Neural progenitor cell (in vitro differentiated cells): ENCODE results near the gene ANAPC5. TPM values are rescaled to one million over a fixed set of nuclear protein-coding genes. Genes with fewer than 3 reads are reported as not detected.

Experiments
- DNase-seq: peaks from one replicate; pipeline ENCODE4 v3.0.0-alpha.2; 2016; ENCODE audit warnings: low spot score
- H2AFZ ChIP-seq: fragments of 200-600 bp; sonication (generic); replicated peaks from 2 replicates; pipeline ENCODE4 v1.6.1; 2016; ENCODE audit warnings: antibody characterized with exemption
- H3F3A ChIP-seq: fragments of 200-600 bp; sonication (generic); 2 replicates; pipeline ENCODE4 v1.6.1; 2016; ENCODE audit warnings: antibody characterized with exemption, low read depth
- H3K27ac ChIP-seq: fragments of 200-600 bp; sonication (generic); 2 replicates; pipeline ENCODE4 v1.5.1; 2016; ENCODE audit warnings: mild to moderate bottlenecking
- H3K27me3 ChIP-seq: fragments of 200-600 bp; sonication (generic); 2 replicates; pipeline ENCODE4 v1.6.1; 2016; ENCODE audit warnings: mild to moderate bottlenecking, moderate library complexity
- H3K36me3 ChIP-seq: fragments of 200-600 bp; sonication (generic); 2 replicates; pipeline ENCODE4 v1.5.1; 2016
- H3K4me1 ChIP-seq: fragments of 200-600 bp; sonication (generic); 2 replicates; pipeline ENCODE4 v1.6.1; 2016; ENCODE audit warnings: mixed run types
- H3K4me2 ChIP-seq: fragments of 200-600 bp; sonication (generic); 2 replicates; pipeline ENCODE4 v1.6.1; 2016
- H3K4me3 ChIP-seq: fragments of 200-600 bp; sonication (generic); 2 replicates; pipeline ENCODE4 v1.5.1; 2016
- H3K79me2 ChIP-seq: fragments of 200-600 bp; sonication (generic); 2 replicates; pipeline ENCODE4 v1.6.1; 2016; ENCODE audit warnings: low read depth
- H3K9ac ChIP-seq: fragments of 200-600 bp; sonication (generic); 2 replicates; pipeline ENCODE4 v1.6.1; 2016
- H3K9me3 ChIP-seq: fragments of 200-600 bp; sonication (generic); 2 replicates; pipeline ENCODE4 v1.5.1; 2016; ENCODE audit warnings: low read depth
- H4K20me1 ChIP-seq: fragments of 200-600 bp; sonication (generic); 2 replicates; pipeline ENCODE4 v1.6.1; 2016; ENCODE audit warnings: low read depth
- H3K27ac Mint-ChIP-seq: 3 replicates; pipeline ENCODE4 v1.8.0; 2021; ENCODE audit warnings: mixed read lengths
- H3K27me3 Mint-ChIP-seq: 2 replicates; pipeline ENCODE4 v1.8.0; 2022; ENCODE audit warnings: low read depth, mild to moderate bottlenecking, inconsistent platforms, moderate library complexity, mixed read lengths; ENCODE audit not compliant: insufficient read depth
- H3K36me3 Mint-ChIP-seq: 3 replicates; pipeline ENCODE4 v1.8.0; 2021; ENCODE audit warnings: mixed read lengths
- H3K4me1 Mint-ChIP-seq: 3 replicates; pipeline ENCODE4 v1.8.0; 2021; ENCODE audit warnings: mixed read lengths
- H3K4me3 Mint-ChIP-seq: 3 replicates; pipeline ENCODE4 v1.8.0; 2021; ENCODE audit warnings: mild to moderate bottlenecking, moderate library complexity, mixed read lengths
- H3K9me3 Mint-ChIP-seq: 3 replicates; pipeline ENCODE4 v1.8.0; 2020; ENCODE audit warnings: mixed read lengths
- EZH2 ChIP-seq: fragments of 200-600 bp; sonication (generic); IDR thresholded peaks from 2 replicates; pipeline ENCODE4 v1.6.1; 2017; ENCODE audit warnings: antibody characterized with exemption, mild to moderate bottlenecking, moderate library complexity
- EZH2phosphoT487 ChIP-seq: fragments of 200-600 bp; sonication (generic); IDR thresholded peaks from 2 replicates; pipeline ENCODE4 v1.6.1; 2017; ENCODE audit warnings: antibody characterized with exemption
- total RNA-seq: library from RNA; depleted of rRNA; stranded (reverse); fragments of >200 nt; gene quantifications from 2 replicates; pipeline ENCODE4 v1.2.3, GENCODE V29; 2015; ENCODE audit warnings: low replicate concordance
- TF ChIP-seq, protein P1 (sequence below): fragments of 200-600 bp; sonication (generic); IDR thresholded peaks from 2 replicates; pipeline ENCODE4 v1.5.1; 2017; ENCODE audit warnings: antibody characterized with exemption, mild to moderate bottlenecking

ANAPC5 gene
- total RNA-seq, 1 donor from 2014 or later: 190 TPM

DNA sequence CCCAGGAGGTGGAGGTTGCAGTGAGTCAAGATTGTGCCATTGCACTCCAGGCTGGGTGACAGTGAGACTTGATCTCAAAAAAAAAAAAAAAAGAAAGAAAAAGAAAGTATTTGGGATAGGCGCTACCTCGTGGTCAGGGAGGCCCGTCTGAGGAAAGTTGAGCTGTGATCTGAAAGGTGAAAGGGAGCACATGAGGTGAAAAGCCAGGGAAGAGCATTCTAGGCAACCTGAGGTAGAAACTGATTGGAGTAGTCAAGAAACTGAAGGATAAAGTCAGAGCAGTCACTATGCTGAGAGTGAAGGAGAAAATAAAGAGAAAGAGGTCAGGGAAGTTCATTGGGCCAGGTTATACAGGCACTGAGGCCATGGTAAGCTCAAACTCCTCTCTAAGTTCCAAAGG is 7.7 kb downstream of the ANAPC5 start:
- DNase-seq: no peak
- Histone ChIP-seq H3K9me3 (no peaks in the 10 kb centered on the region), H3K4me2 (no peak overlapping the region), H3K27ac (no peak overlapping the region), H3K36me3 (peaks cover 13% of the 10 kb centered on the region), H3K4me1 (no peaks in the 10 kb centered on the region), H4K20me1 (no peaks in the 10 kb centered on the region), H3K79me2 (peaks cover 17% of the 10 kb centered on the region), H3K9ac (no peak overlapping the region), H3K4me3 (no peak overlapping the region), H2AFZ (no peak overlapping the region), H3F3A (no peaks in the 10 kb centered on the region), H3K27me3 (no peaks in the 10 kb centered on the region)
- H3K4me1 Mint-ChIP-seq: no peaks in the 10 kb centered on the region
- no peak overlapping the region for H3K4me3 Mint-ChIP-seq
- H3K36me3 Mint-ChIP-seq: peaks cover 18% of the 10 kb centered on the region
- no peak overlapping the region for H3K27ac Mint-ChIP-seq
- H3K9me3 Mint-ChIP-seq: no peaks in the 10 kb centered on the region
- H3K27me3 Mint-ChIP-seq: no peaks in the 10 kb centered on the region
- TF ChIP-seq EZH2: no peak
- TF ChIP-seq, protein P1, sequence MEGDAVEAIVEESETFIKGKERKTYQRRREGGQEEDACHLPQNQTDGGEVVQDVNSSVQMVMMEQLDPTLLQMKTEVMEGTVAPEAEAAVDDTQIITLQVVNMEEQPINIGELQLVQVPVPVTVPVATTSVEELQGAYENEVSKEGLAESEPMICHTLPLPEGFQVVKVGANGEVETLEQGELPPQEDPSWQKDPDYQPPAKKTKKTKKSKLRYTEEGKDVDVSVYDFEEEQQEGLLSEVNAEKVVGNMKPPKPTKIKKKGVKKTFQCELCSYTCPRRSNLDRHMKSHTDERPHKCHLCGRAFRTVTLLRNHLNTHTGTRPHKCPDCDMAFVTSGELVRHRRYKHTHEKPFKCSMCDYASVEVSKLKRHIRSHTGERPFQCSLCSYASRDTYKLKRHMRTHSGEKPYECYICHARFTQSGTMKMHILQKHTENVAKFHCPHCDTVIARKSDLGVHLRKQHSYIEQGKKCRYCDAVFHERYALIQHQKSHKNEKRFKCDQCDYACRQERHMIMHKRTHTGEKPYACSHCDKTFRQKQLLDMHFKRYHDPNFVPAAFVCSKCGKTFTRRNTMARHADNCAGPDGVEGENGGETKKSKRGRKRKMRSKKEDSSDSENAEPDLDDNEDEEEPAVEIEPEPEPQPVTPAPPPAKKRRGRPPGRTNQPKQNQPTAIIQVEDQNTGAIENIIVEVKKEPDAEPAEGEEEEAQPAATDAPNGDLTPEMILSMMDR: no peak
- TF ChIP-seq EZH2phosphoT487: no peak

DNA sequence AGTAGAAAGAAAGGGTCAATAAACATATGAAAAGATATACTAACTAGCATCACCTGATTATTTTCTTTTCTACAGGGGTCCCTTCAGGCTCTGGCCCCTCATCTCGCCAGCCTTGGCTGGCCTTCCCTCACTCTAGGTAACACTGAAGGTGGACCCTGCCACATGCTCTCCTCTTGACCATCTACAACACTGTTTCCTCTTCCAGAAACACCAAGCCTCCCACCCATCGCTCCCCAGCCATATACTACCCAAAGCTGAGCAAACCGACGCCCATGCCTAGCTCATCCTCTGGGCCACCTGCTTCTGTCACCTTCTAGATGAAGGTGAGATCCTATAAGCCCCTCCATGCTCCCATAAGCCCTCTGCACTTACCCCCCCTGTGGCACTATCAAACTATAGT is 14.8 kb downstream of the ANAPC5 start:
- no peaks in the 10 kb centered on the region for H3K9me3 ChIP-seq
- no peak overlapping the region for H3K27ac ChIP-seq
- Mint-ChIP-seq H3K36me3 (peaks cover 10% of the 10 kb centered on the region), H3K9me3 (no peaks in the 10 kb centered on the region), H3K27ac (no peak overlapping the region), H3K4me3 (no peak overlapping the region), H3K4me1 (no peaks in the 10 kb centered on the region), H3K27me3 (no peaks in the 10 kb centered on the region)
- H3K79me2 ChIP-seq: no peaks in the 10 kb centered on the region
- no peak overlapping the region for H3K4me2 ChIP-seq
- no peak overlapping the region for H3K9ac ChIP-seq
- DNase-seq: no peak
- no peak overlapping the region for H3K4me3 ChIP-seq
- H3F3A ChIP-seq: peaks cover 9% of the 10 kb centered on the region
- no peak overlapping the region for H2AFZ ChIP-seq
- H3K4me1 ChIP-seq: no peaks in the 10 kb centered on the region
- no peaks in the 10 kb centered on the region for H4K20me1 ChIP-seq
- H3K36me3 ChIP-seq: peaks cover 19% of the 10 kb centered on the region
- no peaks in the 10 kb centered on the region for H3K27me3 ChIP-seq
- TF ChIP-seq, protein P1: no peak

- H4K20me1 ChIP-seq: no peaks in the 10 kb centered on the region
- DNase-seq: peak; percentile 72
- no peak overlapping the region for H3K4me3 ChIP-seq
- H3K36me3 Mint-ChIP-seq: peaks cover 11% of the 10 kb centered on the region
- peaks cover 15% of the 10 kb centered on the region for H3K36me3 ChIP-seq
- H3K9me3 Mint-ChIP-seq: no peaks in the 10 kb centered on the region
- no peaks in the 10 kb centered on the region for H3K4me1 ChIP-seq
- no peak overlapping the region for H3K9ac ChIP-seq
- H3K4me2 ChIP-seq: no peak overlapping the region
- H3K27me3 ChIP-seq: no peaks in the 10 kb centered on the region
- H3K27ac ChIP-seq: no peak overlapping the region
- H3K4me1 Mint-ChIP-seq: no peaks in the 10 kb centered on the region
- H3K9me3 ChIP-seq: no peaks in the 10 kb centered on the region
- H3K79me2 ChIP-seq: no peaks in the 10 kb centered on the region
- TF ChIP-seq, protein P1: peak; percentile 85
- no peak for TF ChIP-seq EZH2phosphoT487
- H3K27ac Mint-ChIP-seq: no peak overlapping the region
- no peak overlapping the region for H3K4me3 Mint-ChIP-seq
- H3K27me3 Mint-ChIP-seq: no peaks in the 10 kb centered on the region
- no peak overlapping the region for H2AFZ ChIP-seq
- H3F3A ChIP-seq: peaks cover 9% of the 10 kb centered on the region
Observed at GRCh38 chr12:121334513-121335343, 17.5 kb downstream of the ANAPC5 start.
